ENCODE results near the gene KIAA1671.
A peak's percentile ranks its signal among the peaks of the same experiment; 100 is the strongest.

Gene KIAA1671

GRCh38 chr22:25016311-25016710 lies 63.8 kb downstream of the KIAA1671 start:
- no peak for DNase-seq

- DNase-seq: no peak
These were observed 65.5 kb downstream of the KIAA1671 start for GRCh38 chr22:25018009-25018408.

- no peak for DNase-seq
These were observed 67.1 kb downstream of the KIAA1671 start for GRCh38 chr22:25019427-25020184.

- DNase-seq: no peak
These were observed 68.9 kb downstream of the KIAA1671 start for GRCh38 chr22:25021409-25021808.

- no peak for DNase-seq
These were observed 69.6 kb downstream of the KIAA1671 start for GRCh38 chr22:25021976-25022711.

- DNase-seq: peak; percentile 34
These were observed 71.4 kb downstream of the KIAA1671 start for GRCh38 chr22:25023879-25024278.

GRCh38 chr22:25024895-25025294 lies 72.4 kb downstream of the KIAA1671 start:
- no peak for DNase-seq

- no peak for DNase-seq
These were observed 73.2 kb downstream of the KIAA1671 start for GRCh38 chr22:25025491-25026400.

- no peak for DNase-seq
These were observed 74.8 kb downstream of the KIAA1671 start for GRCh38 chr22:25027043-25027906.

- DNase-seq: no peak
These were observed 75.7 kb downstream of the KIAA1671 start for GRCh38 chr22:25027959-25028840.

- no peak for DNase-seq
These were observed 76.3 kb downstream of the KIAA1671 start for GRCh38 chr22:25028841-25029141.

- no peak for DNase-seq
These were observed 76.7 kb downstream of the KIAA1671 start for GRCh38 chr22:25029181-25029580.

- DNase-seq: no peak
These were observed 78.1 kb downstream of the KIAA1671 start for GRCh38 chr22:25030636-25031035.

GRCh38 chr22:25032066-25032465 lies 79.5 kb downstream of the KIAA1671 start:
- no peak for DNase-seq

GRCh38 chr22:25035715-25036114 lies 83.2 kb downstream of the KIAA1671 start:
- DNase-seq: no peak

GRCh38 chr22:25038239-25038638 lies 85.7 kb downstream of the KIAA1671 start:
- DNase-seq: no peak

GRCh38 chr22:25038771-25039170 lies 86.3 kb downstream of the KIAA1671 start:
- DNase-seq: no peak

- DNase-seq: no peak
These were observed 86.7 kb downstream of the KIAA1671 start for GRCh38 chr22:25039255-25039654.

GRCh38 chr22:25039754-25040153 lies 87.2 kb downstream of the KIAA1671 start:
- no peak for DNase-seq

GRCh38 chr22:25045159-25045558 lies 92.6 kb downstream of the KIAA1671 start:
- no peak for DNase-seq

GRCh38 chr22:25048071-25048470 lies 95.6 kb downstream of the KIAA1671 start:
- no peak for DNase-seq
